SU-DHL-6 (cell line): Measurements from ENCODE around the gene CNN3.

ENCODE experiments used
- H2AFZ ChIP-seq: fragments of 200-600 bp; sonication (generic); 2 replicates; pipeline ENCODE4 v1.6.1; 2014; ENCODE audit warnings: low read depth, mild to moderate bottlenecking, moderate library complexity, mixed read lengths, antibody characterized with exemption, low read length; ENCODE audit not compliant: severe bottlenecking
- H3F3A ChIP-seq: fragments of 200-600 bp; shearing (Covaris generic); 2 replicates; pipeline ENCODE4 v1.6.0; 2016; ENCODE audit warnings: antibody characterized with exemption, mild to moderate bottlenecking; ENCODE audit not compliant: insufficient read depth
- H3K27ac ChIP-seq: fragments of 200-600 bp; sonication (generic); 2 replicates; pipeline ENCODE4 v1.5.1; 2016; ENCODE audit warnings: low read depth, mild to moderate bottlenecking, low read length, moderate library complexity, mixed read lengths
- H3K27me3 ChIP-seq: fragments of 200-600 bp; sonication (generic), shearing (Covaris generic); 2 replicates; pipeline ENCODE4 v1.6.0; 2014; ENCODE audit warnings: mild to moderate bottlenecking, low read length
- H3K36me3 ChIP-seq: fragments of 200-600 bp; sonication (generic); 2 replicates; pipeline ENCODE4 v1.6.1; 2014; ENCODE audit warnings: mild to moderate bottlenecking, low read length, mixed read lengths
- H3K4me2 ChIP-seq: fragments of 300-600, 200-600 bp; shearing (Covaris generic), sonication (generic); 2 replicates; pipeline ENCODE4 v1.6.0; 2014; ENCODE audit warnings: low read length, low read depth, mild to moderate bottlenecking; ENCODE audit not compliant: poor library complexity, severe bottlenecking
- H3K4me3 ChIP-seq: fragments of 200-600 bp; sonication (generic); 2 replicates; pipeline ENCODE4 v1.5.1; 2014; ENCODE audit warnings: antibody characterized with exemption, low read length, mild to moderate bottlenecking, mixed read lengths; ENCODE audit not compliant: insufficient read depth, poor library complexity, severe bottlenecking
- H3K79me2 ChIP-seq: fragments of 200-600 bp; sonication (generic); 2 replicates; pipeline ENCODE4 v1.6.1; 2014; ENCODE audit warnings: mild to moderate bottlenecking, low read length, moderate library complexity; ENCODE audit not compliant: insufficient read depth
- H3K9ac ChIP-seq: fragments of 200-600 bp; sonication (generic); 2 replicates; pipeline ENCODE4 v1.7.0; 2014; ENCODE audit warnings: mild to moderate bottlenecking, low read length
- H3K9me2 ChIP-seq: fragments of 200-600 bp; sonication (generic); replicated peaks from 2 replicates; pipeline ENCODE4 v1.6.1; 2014; ENCODE audit warnings: low read length; ENCODE audit not compliant: insufficient read depth
- H3K9me3 ChIP-seq: fragments of 200-600 bp; sonication (generic); 2 replicates; pipeline ENCODE4 v1.6.1; 2014; ENCODE audit warnings: low read length, mixed read lengths; ENCODE audit not compliant: insufficient read depth
- H4K20me1 ChIP-seq: fragments of 200-600 bp; sonication (generic); 2 replicates; pipeline ENCODE4 v1.6.1; 2014; ENCODE audit warnings: low read depth, mild to moderate bottlenecking, antibody characterized with exemption, low read length, moderate library complexity, mixed read lengths
- CTCF ChIP-seq: fragments of 200-600 bp; sonication (generic); IDR thresholded peaks from one replicate; pipeline ENCODE4 v1.5.1; 2017; ENCODE audit warnings: antibody characterized with exemption, mild to moderate bottlenecking, low read length, moderate library complexity; ENCODE audit not compliant: insufficient read depth, poor library complexity, severe bottlenecking
- EZH2phosphoT487 ChIP-seq: fragments of 200-600 bp; sonication (generic), shearing (Covaris generic); conservative IDR thresholded peaks from 2 replicates; pipeline ENCODE4 v1.6.1; 2018; ENCODE audit warnings: mild to moderate bottlenecking, antibody characterized with exemption, low read length, moderate library complexity, mixed read lengths

The CNN3 gene

GRCh38 chr1:94865360-94865759, 61.5 kb downstream of the CNN3 start:
- H3K27ac ChIP-seq, result no peak overlapping the region
- H2AFZ ChIP-seq, result no peak overlapping the region

DNA sequence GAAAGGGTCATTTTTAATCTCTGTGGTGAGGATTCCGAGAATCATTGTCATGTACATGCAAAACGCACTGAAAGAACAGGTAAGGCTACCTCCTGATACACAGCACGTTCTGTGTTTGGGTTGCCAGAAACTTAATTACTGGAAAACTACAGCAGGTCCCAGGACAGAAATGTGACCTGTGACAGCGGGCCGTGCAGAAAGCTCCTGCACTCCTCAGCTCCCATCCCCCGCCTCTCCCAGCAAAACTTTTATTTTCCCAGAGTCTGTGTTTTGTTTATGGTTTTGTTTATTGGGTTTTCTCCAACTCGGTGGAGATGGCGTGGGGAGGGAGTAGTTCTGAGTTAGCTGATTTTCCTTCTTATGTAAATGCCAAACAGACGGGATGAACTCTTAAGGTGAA, 62.1 kb downstream of the CNN3 start:
- Histone ChIP-seq H3K27me3 (no peaks in the 10 kb centered on the region), H3K79me2 (no peaks in the 10 kb centered on the region), H3K36me3 (no peaks in the 10 kb centered on the region), H3K9me3 (no peaks in the 10 kb centered on the region), H3K27ac (no peak overlapping the region), H4K20me1 (no peaks in the 10 kb centered on the region), H3F3A (no peaks in the 10 kb centered on the region), H3K4me2 (no peak overlapping the region), H3K4me3 (no peak overlapping the region), H2AFZ (no peak overlapping the region), H3K9ac (no peak overlapping the region), H3K9me2 (no peaks in the 10 kb centered on the region)
- no peak for TF ChIP-seq EZH2phosphoT487

More at GRCh38 chr1:94865360-94865759, 61.5 kb downstream of the CNN3 start:
- Histone ChIP-seq H3K36me3 (no peaks in the 10 kb centered on the region), H3K9me3 (no peaks in the 10 kb centered on the region), H3K4me2 (no peak overlapping the region), H3K9me2 (no peaks in the 10 kb centered on the region), H4K20me1 (no peaks in the 10 kb centered on the region), H3F3A (no peaks in the 10 kb centered on the region), H3K9ac (no peak overlapping the region), H3K4me3 (no peak overlapping the region), H3K27me3 (no peaks in the 10 kb centered on the region), H3K79me2 (no peaks in the 10 kb centered on the region)
- TF ChIP-seq EZH2phosphoT487 (no peak), CTCF (no peak)

DNA sequence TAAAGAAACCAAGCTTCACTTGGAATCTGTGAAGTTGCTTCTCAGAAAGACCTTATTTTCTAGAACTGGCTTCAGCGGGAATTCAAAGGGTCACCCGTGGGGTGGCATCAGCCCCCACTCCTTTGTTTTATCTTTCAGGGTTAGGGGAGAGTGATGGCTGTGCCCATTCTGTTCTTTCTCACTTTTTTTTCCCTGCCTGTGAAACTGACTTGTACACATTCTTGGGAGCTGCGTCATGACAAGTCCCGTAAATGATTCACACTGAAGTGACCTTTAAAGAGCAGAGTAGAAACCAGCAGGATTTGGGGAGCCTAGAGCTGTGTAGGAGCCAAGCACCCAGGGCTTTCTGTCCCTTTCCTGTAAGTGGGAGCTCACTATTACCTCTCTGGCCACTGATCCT, 63.0 kb downstream of the CNN3 start:
- H3K9me3 ChIP-seq, result no peaks in the 10 kb centered on the region
- H2AFZ ChIP-seq, result no peak overlapping the region
- no peaks in the 10 kb centered on the region for H3F3A ChIP-seq
- no peaks in the 10 kb centered on the region for H3K9me2 ChIP-seq
- no peaks in the 10 kb centered on the region for H3K36me3 ChIP-seq
- H3K27ac ChIP-seq, result no peak overlapping the region
- H3K4me2 ChIP-seq, result no peak overlapping the region
- no peaks in the 10 kb centered on the region for H3K27me3 ChIP-seq
- no peak overlapping the region for H3K9ac ChIP-seq
- H3K4me3 ChIP-seq, result no peak overlapping the region
- no peaks in the 10 kb centered on the region for H3K79me2 ChIP-seq
- no peaks in the 10 kb centered on the region for H4K20me1 ChIP-seq
- TF ChIP-seq EZH2phosphoT487 (no peak), CTCF (no peak)

DNA sequence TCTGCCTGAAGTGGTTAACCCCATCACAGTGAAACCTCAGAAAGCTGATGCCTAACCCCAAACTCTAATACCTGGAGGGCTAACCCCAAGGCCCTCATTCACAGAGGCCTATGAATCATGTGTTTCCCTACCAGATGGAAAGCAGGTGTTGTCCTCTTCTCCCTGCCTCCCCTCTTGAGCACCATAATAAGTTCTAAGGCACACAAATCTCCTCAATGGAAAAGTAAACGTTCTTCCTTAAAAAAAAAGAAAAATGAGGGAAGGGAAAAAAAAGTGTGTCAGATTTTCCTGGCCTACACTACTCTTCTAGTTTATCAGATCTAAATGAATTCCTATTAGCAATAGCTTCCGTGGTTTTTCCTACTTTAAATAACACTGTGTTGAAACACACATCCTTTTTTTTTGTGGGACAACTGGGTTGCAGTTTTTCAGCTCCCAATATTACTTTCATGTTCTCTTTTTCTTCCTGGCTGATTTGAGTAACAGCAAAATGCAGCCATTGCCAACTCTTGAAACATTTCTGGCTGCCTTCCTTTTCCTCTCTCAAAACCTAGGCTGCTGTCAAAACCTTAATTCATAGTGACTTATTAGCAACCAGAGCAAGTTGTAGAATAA, 63.5 kb downstream of the CNN3 start:
- Histone ChIP-seq H2AFZ (no peak overlapping the region), H3F3A (no peaks in the 10 kb centered on the region), H3K27me3 (no peaks in the 10 kb centered on the region), H3K9ac (no peak overlapping the region), H3K4me2 (no peak overlapping the region), H3K27ac (no peak overlapping the region), H3K9me2 (no peaks in the 10 kb centered on the region), H3K4me3 (no peak overlapping the region), H3K36me3 (no peaks in the 10 kb centered on the region), H4K20me1 (no peaks in the 10 kb centered on the region), H3K79me2 (no peaks in the 10 kb centered on the region), H3K9me3 (no peaks in the 10 kb centered on the region)
- TF ChIP-seq EZH2phosphoT487, result no peak
